Measurements from ENCODE around the gene KLK4. TPM values are rescaled to one million over a fixed set of nuclear protein-coding genes. Genes with fewer than 3 reads are reported as not detected.

The KLK4 gene
- polyA plus RNA-seq, 1 of the 3 experiments (the other 2 are of a cell fraction): not detected

DNA sequence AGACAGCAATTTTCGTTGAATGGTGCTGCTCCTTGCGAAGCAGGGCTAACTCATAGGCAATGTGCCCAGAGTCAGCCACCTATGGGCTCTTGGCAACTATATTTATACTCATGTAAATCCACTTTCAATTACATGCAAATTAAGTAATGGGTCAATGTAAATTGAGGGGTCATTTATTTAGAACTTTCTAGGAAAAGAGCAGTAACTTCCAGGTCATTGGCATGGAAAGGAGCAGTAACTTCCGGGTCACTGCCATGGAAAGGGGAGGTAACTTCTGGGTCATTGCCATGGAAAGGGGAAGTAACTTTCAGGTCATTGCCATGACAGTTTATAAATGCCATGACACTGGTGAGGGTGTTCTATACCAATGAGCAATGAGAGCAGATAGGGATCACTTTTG, 11.6 kb downstream of the KLK4 start:
- Histone ChIP-seq H3F3A (replicated peaks; ENCODE audit: insufficient read depth) (no peaks in the 10 kb centered on the region), H3K9ac (no peak overlapping the region), H3K36me3 (replicated peaks in 1 of 2; ENCODE audit: control insufficient read depth in 1 of 2, insufficient read depth in 2 of 2, low read length in 1 of 2) (no peaks in the 10 kb centered on the region), H3K9me2 (no peaks in the 10 kb centered on the region), H3K27me3 (ENCODE audit: insufficient read depth) (peaks cover 14% of the 10 kb centered on the region), H4K20me1 (ENCODE audit: insufficient read depth) (no peaks in the 10 kb centered on the region), H2AFZ (ENCODE audit: low read depth) (no peak overlapping the region), H3K4me2 (no peak overlapping the region), H3K27ac (ENCODE audit: low read depth in 2 of 2, low read length in 1 of 2) (no peak overlapping the region), H3K4me1 (ENCODE audit: control insufficient read depth in 1 of 2, insufficient read depth in 2 of 2, low read depth in 1 of 2, low read length in 1 of 2) (no peaks in the 10 kb centered on the region), H3K9me3 (no peaks in the 10 kb centered on the region), H3K4me3 (ENCODE audit: low read depth in 2 of 2, low read length in 1 of 2) (no peak overlapping the region), H3K79me2 (ENCODE audit: insufficient read depth) (no peaks in the 10 kb centered on the region)
- 14% methylated on average over 3 of the region's 3 CpGs for WGBS (ENCODE audit: low lambda C conversion rate)
- DNase-seq: no peak
- ChIA-PET POLR2A (no interaction called here), CTCF (interaction anchor here (1.0 to 1.4 kb wide), 2 partner anchors 22 to 23 kb away, joined by 4 to 6 read pairs; no protein-coding TSS in a partner anchor)
- TF ChIP-seq POLR2AphosphoS5 (IDR thresholded peaks at IDR 0.05; ENCODE audit: low read depth, low read length): no peak
- peak; percentile 60 for TF ChIP-seq GABPA (IDR thresholded peaks at IDR 0.05; ENCODE audit: low read depth)

- H3K27me3 ChIP-seq (ENCODE audit: insufficient read depth): no peaks in the 10 kb centered on the region; the same call in 1 of the 2 replicates
- no peaks in the 10 kb centered on the region for H3K4me1 ChIP-seq (ENCODE audit: control insufficient read depth in 1 of 2, insufficient read depth in 2 of 2, low read depth in 1 of 2, low read length in 1 of 2)
- no peaks in the 10 kb centered on the region for H3K9me2 ChIP-seq
- no peak for DNase-seq
- no peak overlapping the region for H2AFZ ChIP-seq (ENCODE audit: low read depth)
- no peaks in the 10 kb centered on the region for H3F3A ChIP-seq (replicated peaks; ENCODE audit: insufficient read depth)
- no peaks in the 10 kb centered on the region for H3K9me3 ChIP-seq
- H3K9ac ChIP-seq: no peak overlapping the region
- no peak overlapping the region for H3K27ac ChIP-seq (ENCODE audit: low read depth in 2 of 2, low read length in 1 of 2)
- WGBS (ENCODE audit: low lambda C conversion rate): 3% methylated on average over 4 of the region's 4 CpGs
- CTCF ChIA-PET: interaction anchor here (0.5 to 0.9 kb wide), 2 partner anchors 10 to 541 kb away, joined by 3 read pairs; no protein-coding TSS in a partner anchor
- H4K20me1 ChIP-seq (ENCODE audit: insufficient read depth): no peaks in the 10 kb centered on the region
- H3K4me2 ChIP-seq: no peak overlapping the region
- no peaks in the 10 kb centered on the region for H3K79me2 ChIP-seq (ENCODE audit: insufficient read depth)
- TF ChIP-seq EZH2phosphoT487 (IDR thresholded peaks at IDR 0.05; ENCODE audit: borderline replicate concordance, low read depth) (no peak), ELF1 (IDR thresholded peaks at IDR 0.05) (no peak)
- TF ChIP-seq, protein P1, sequence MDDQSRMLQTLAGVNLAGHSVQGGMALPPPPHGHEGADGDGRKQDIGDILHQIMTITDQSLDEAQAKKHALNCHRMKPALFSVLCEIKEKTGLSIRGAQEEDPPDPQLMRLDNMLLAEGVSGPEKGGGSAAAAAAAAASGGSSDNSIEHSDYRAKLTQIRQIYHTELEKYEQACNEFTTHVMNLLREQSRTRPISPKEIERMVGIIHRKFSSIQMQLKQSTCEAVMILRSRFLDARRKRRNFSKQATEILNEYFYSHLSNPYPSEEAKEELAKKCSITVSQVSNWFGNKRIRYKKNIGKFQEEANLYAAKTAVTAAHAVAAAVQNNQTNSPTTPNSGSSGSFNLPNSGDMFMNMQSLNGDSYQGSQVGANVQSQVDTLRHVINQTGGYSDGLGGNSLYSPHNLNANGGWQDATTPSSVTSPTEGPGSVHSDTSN (IDR thresholded peaks at IDR 0.05): no peak
- POLR2A ChIA-PET: no interaction called here
- H3K4me3 ChIP-seq (ENCODE audit: low read depth in 2 of 2, low read length in 1 of 2): no peak overlapping the region
- H3K36me3 ChIP-seq (replicated peaks in 1 of 2; ENCODE audit: control insufficient read depth in 1 of 2, insufficient read depth in 2 of 2, low read length in 1 of 2): no peaks in the 10 kb centered on the region
These were observed 13.2 kb downstream of the KLK4 start for GRCh38 chr19:50898018-50898417.

DNA sequence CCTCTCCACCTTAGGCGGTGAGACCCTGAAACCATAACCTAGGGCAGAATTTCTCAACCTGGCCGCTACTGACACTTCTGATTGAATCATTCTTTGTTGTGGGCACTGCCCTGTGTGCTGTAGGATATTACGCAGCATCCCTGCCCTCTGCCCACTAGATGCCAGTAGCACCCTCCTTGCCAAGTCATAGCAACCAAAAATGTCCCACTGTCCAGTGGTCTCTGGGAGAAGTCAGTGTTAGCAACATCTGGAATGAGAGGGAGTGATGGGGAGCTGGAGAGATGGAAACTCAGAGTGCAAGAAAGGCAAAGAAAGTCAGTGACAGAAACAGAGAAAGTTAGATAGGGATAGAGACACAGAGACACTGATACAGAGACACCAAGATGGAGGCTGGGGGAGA, 13.6 kb downstream of the KLK4 start:
- WGBS (ENCODE audit: low lambda C conversion rate): 4% methylated on average over 3 of the region's 3 CpGs
- H3K9me3 ChIP-seq: no peaks in the 10 kb centered on the region
- no peaks in the 10 kb centered on the region for H3F3A ChIP-seq (replicated peaks; ENCODE audit: insufficient read depth)
- no peak overlapping the region for H3K27ac ChIP-seq (ENCODE audit: low read depth in 2 of 2, low read length in 1 of 2)
- POLR2A ChIA-PET: no interaction called here
- H2AFZ ChIP-seq (ENCODE audit: low read depth): no peak overlapping the region
- H3K36me3 ChIP-seq (replicated peaks in 1 of 2; ENCODE audit: control insufficient read depth in 1 of 2, insufficient read depth in 2 of 2, low read length in 1 of 2): no peaks in the 10 kb centered on the region
- no peak overlapping the region for H3K4me2 ChIP-seq
- CTCF ChIA-PET: interaction anchor here (0.5 to 0.9 kb wide), 2 partner anchors 10 to 541 kb away, joined by 3 read pairs; no protein-coding TSS in a partner anchor
- no peak for DNase-seq
- H3K4me1 ChIP-seq (ENCODE audit: control insufficient read depth in 1 of 2, insufficient read depth in 2 of 2, low read depth in 1 of 2, low read length in 1 of 2): no peaks in the 10 kb centered on the region
- H3K9ac ChIP-seq: no peak overlapping the region
- H3K79me2 ChIP-seq (ENCODE audit: insufficient read depth): no peaks in the 10 kb centered on the region
- no peaks in the 10 kb centered on the region for H4K20me1 ChIP-seq (ENCODE audit: insufficient read depth)
- H3K9me2 ChIP-seq: no peaks in the 10 kb centered on the region
- no peak for TF ChIP-seq RAD21 (IDR thresholded peaks at IDR 0.05; ENCODE audit: low read length)
- TF ChIP-seq FOSL2 (IDR thresholded peaks at IDR 0.05; ENCODE audit: borderline replicate concordance, low read depth): no peak
- no peak for TF ChIP-seq TCF12 (IDR thresholded peaks at IDR 0.05)
- H3K4me3 ChIP-seq (ENCODE audit: low read depth in 2 of 2, low read length in 1 of 2): no peak overlapping the region
- H3K27me3 ChIP-seq (ENCODE audit: insufficient read depth): no peaks in the 10 kb centered on the region; the same call in 1 of the 2 replicates

All from SK-N-SH (cell line).